Ovary (tissue), 3 donors: ENCODE results near the gene RNF34.

ENCODE experiments used
- EP300 ChIP-seq: sonication (generic); formaldehyde crosslinking; IDR thresholded peaks from one replicate; pipeline ENCODE4 v1.6.1; 2017; ENCODE audit warnings: antibody characterized with exemption
- TF ChIP-seq, protein P1 (sequence below), 3 donors: fragments of 450-650 bp in 2 of 3; fragments of 200-600 bp in 1 of 3; IDR thresholded peaks; one replicate each; pipeline versions ENCODE4 v1.5.1 to v1.8.0; 2016 to 2022; ENCODE audit warnings: antibody characterized with exemption in 3 of 3, mild to moderate bottlenecking in 1 of 3
- donor health status: DM: no; HTN: no; CAD: no.

DNA sequence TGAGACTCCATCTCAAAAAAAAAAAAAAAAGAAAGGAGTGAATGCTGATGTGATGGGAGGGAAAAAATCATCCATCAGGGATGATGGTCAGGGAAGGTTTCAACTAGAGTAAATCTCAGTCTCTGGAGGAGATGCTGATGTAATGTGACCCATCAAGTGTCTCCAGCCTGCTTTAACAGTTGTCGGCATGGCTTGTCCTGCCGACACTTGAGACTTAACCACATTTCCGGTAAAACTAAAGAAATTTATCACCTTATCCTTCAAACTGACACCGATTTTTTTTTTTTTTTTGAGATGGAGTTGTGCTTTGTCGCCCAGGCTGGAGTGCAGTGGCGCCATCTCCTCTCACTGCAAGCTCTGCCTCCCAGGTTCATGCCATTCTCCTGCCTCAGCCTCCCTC lies 26.2 kb upstream of the RNF34 start:
- TF ChIP-seq, protein P1, sequence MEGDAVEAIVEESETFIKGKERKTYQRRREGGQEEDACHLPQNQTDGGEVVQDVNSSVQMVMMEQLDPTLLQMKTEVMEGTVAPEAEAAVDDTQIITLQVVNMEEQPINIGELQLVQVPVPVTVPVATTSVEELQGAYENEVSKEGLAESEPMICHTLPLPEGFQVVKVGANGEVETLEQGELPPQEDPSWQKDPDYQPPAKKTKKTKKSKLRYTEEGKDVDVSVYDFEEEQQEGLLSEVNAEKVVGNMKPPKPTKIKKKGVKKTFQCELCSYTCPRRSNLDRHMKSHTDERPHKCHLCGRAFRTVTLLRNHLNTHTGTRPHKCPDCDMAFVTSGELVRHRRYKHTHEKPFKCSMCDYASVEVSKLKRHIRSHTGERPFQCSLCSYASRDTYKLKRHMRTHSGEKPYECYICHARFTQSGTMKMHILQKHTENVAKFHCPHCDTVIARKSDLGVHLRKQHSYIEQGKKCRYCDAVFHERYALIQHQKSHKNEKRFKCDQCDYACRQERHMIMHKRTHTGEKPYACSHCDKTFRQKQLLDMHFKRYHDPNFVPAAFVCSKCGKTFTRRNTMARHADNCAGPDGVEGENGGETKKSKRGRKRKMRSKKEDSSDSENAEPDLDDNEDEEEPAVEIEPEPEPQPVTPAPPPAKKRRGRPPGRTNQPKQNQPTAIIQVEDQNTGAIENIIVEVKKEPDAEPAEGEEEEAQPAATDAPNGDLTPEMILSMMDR (IDR thresholded peaks at IDR 0.05), result no peak
- no peak for TF ChIP-seq EP300
